ENCODE data around the gene CFAP46. TPM values are rescaled to one million over a fixed set of nuclear protein-coding genes. Genes with fewer than 3 reads are reported as not detected.

CFAP46 gene
- total and polyA plus RNA-seq, 9 of the 15 experiments (the other 6 are each of a cell fraction or from before 2014, with no cell fraction given), result not detected

DNA sequence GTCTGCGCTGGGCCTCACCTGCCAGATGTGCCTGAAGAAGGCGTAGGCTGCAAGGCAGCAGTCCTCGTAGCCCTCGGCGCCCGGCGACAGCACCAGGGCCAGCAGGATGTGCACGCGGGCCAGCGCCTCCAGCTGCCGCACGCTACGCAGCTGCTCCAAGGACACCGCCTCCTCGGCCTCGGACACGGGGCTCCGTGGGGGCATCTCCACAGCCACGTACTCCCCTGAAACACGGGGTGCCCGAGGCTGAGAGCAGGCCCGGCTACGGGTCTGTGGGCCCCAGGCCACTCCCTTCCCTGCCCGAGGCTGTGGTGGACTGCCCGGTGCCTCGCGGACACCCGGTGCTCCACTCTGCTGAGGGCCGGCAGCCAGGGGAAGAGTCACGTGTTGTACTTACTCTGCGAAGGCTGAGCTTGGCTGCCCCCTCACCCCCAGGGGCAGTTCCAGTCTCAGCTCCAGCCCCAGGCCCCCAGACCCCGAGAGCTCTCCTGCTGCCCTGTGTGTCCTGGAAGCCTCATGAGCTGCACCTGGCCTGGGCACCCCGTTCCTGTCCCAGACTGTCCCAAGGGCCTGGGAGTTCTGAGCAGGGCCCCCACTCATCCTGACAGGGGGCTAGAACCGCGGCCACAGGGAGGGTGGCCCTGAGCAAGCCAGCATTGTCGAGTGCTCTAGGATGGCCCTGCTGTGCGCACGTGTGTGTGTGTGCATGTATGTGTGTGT is 62.8 kb downstream of the CFAP46 start:
- H3K9ac ChIP-seq (ENCODE audit: insufficient read depth in 1 of 2, low read depth in 2 of 2, low read length in 2 of 2), result no peak overlapping the region
- BruUV-seq (replicated peaks), result no TSS peak
- no peak for DNase-seq (ENCODE audit: extremely low read depth in 1 of 4, low spot score in 3 of 4)
- intact Hi-C loops (cut with micrococcal nuclease) (no loop called here), in situ Hi-C loops (cut with MboI) (no loop called here)
- FAIRE-seq, result no peak
- no peaks in the 10 kb centered on the region for H3K4me1 ChIP-seq (replicated peaks in 1 of 2; ENCODE audit: control insufficient read depth in 2 of 2, insufficient read depth in 2 of 2, low read length in 2 of 2)
- H3K4me2 ChIP-seq (ENCODE audit: insufficient read depth, low read length), result no peak overlapping the region
- H2AFZ ChIP-seq (ENCODE audit: low read depth, low read length), result no peak overlapping the region
- peaks cover 7% of the 10 kb centered on the region; the same call in 1 of the 2 replicates for H4K20me1 ChIP-seq (replicated peaks; ENCODE audit: control insufficient read depth, insufficient read depth, low read length)
- no peaks in the 10 kb centered on the region for H3K9me1 ChIP-seq (ENCODE audit: control insufficient read depth, insufficient read depth, low read length)
- 0% methylated on average over 11 of the region's 38 CpGs for WGBS (ENCODE audit: insufficient coverage, low coverage, missing lambda C conversion rate)
- peaks cover 0 to 57% of the 10 kb centered on the region in 2 experiments; a peak in 2 of 5 replicates for H3K27me3 ChIP-seq (ENCODE audit: control insufficient read depth in 2 of 2, insufficient read depth in 2 of 2, low read length in 2 of 2)
- no peaks in the 10 kb centered on the region for H3K9me3 ChIP-seq (replicated peaks; ENCODE audit: control insufficient read depth, insufficient read depth, low read depth, low read length)
- no peak for ATAC-seq
- POLR2A ChIA-PET, result interaction anchor here (1.9 kb wide), 1 partner anchor 10 kb away, joined by 7 read pairs; no protein-coding TSS in a partner anchor
- H3K36me3 ChIP-seq (ENCODE audit: control insufficient read depth, insufficient read depth, low read length), result no peaks in the 10 kb centered on the region
- H3K27ac ChIP-seq (ENCODE audit: extremely low read depth, low read depth, low read length), result no peak overlapping the region
- no peak overlapping the region for H3K4me3 ChIP-seq
- CTCF ChIA-PET (ENCODE audit: low intra/inter-chr PET ratio), result no interaction called here
- TF ChIP-seq ZNF3 (CRISPR knock-in tag; IDR thresholded peaks at IDR 0.05) (no peak), WHSC1 (IDR thresholded peaks at IDR 0.05; ENCODE audit: low read length) (no peak), ZBED1 (IDR thresholded peaks at IDR 0.05) (no peak), ZNF175 (CRISPR knock-in tag; IDR thresholded peaks at IDR 0.05; ENCODE audit: low read depth) (no peak), KHSRP (IDR thresholded peaks at IDR 0.05) (no peak), ELF4 (CRISPR knock-in tag; IDR thresholded peaks at IDR 0.05) (no peak), LEF1 (IDR thresholded peaks at IDR 0.05) (no peak)
- TF ChIP-seq, protein P1, sequence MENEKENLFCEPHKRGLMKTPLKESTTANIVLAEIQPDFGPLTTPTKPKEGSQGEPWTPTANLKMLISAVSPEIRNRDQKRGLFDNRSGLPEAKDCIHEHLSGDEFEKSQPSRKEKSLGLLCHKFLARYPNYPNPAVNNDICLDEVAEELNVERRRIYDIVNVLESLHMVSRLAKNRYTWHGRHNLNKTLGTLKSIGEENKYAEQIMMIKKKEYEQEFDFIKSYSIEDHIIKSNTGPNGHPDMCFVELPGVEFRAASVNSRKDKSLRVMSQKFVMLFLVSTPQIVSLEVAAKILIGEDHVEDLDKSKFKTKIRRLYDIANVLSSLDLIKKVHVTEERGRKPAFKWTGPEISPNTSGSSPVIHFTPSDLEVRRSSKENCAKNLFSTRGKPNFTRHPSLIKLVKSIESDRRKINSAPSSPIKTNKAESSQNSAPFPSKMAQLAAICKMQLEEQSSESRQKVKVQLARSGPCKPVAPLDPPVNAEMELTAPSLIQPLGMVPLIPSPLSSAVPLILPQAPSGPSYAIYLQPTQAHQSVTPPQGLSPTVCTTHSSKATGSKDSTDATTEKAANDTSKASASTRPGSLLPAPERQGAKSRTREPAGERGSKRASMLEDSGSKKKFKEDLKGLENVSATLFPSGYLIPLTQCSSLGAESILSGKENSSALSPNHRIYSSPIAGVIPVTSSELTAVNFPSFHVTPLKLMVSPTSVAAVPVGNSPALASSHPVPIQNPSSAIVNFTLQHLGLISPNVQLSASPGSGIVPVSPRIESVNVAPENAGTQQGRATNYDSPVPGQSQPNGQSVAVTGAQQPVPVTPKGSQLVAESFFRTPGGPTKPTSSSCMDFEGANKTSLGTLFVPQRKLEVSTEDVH (IDR thresholded peaks at IDR 0.05; ENCODE audit: low read depth, partially characterized antibody), result no peak
- TF ChIP-seq, protein P2, sequence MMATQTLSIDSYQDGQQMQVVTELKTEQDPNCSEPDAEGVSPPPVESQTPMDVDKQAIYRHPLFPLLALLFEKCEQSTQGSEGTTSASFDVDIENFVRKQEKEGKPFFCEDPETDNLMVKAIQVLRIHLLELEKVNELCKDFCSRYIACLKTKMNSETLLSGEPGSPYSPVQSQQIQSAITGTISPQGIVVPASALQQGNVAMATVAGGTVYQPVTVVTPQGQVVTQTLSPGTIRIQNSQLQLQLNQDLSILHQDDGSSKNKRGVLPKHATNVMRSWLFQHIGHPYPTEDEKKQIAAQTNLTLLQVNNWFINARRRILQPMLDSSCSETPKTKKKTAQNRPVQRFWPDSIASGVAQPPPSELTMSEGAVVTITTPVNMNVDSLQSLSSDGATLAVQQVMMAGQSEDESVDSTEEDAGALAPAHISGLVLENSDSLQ (IDR thresholded peaks at IDR 0.05), result no peak
- TF ChIP-seq, protein P3, sequence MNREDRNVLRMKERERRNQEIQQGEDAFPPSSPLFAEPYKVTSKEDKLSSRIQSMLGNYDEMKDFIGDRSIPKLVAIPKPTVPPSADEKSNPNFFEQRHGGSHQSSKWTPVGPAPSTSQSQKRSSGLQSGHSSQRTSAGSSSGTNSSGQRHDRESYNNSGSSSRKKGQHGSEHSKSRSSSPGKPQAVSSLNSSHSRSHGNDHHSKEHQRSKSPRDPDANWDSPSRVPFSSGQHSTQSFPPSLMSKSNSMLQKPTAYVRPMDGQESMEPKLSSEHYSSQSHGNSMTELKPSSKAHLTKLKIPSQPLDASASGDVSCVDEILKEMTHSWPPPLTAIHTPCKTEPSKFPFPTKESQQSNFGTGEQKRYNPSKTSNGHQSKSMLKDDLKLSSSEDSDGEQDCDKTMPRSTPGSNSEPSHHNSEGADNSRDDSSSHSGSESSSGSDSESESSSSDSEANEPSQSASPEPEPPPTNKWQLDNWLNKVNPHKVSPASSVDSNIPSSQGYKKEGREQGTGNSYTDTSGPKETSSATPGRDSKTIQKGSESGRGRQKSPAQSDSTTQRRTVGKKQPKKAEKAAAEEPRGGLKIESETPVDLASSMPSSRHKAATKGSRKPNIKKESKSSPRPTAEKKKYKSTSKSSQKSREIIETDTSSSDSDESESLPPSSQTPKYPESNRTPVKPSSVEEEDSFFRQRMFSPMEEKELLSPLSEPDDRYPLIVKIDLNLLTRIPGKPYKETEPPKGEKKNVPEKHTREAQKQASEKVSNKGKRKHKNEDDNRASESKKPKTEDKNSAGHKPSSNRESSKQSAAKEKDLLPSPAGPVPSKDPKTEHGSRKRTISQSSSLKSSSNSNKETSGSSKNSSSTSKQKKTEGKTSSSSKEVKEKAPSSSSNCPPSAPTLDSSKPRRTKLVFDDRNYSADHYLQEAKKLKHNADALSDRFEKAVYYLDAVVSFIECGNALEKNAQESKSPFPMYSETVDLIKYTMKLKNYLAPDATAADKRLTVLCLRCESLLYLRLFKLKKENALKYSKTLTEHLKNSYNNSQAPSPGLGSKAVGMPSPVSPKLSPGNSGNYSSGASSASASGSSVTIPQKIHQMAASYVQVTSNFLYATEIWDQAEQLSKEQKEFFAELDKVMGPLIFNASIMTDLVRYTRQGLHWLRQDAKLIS (CRISPR knock-in tag; IDR thresholded peaks at IDR 0.05), result no peak
- H3K79me2 ChIP-seq (ENCODE audit: control insufficient read depth, insufficient read depth, low read length), result no peaks in the 10 kb centered on the region
